ENCODE data around the gene AATF.

AATF gene

GRCh38 chr17:36979565-36979941, 30.8 kb downstream of the AATF start:
- no peak for DNase-seq (ENCODE audit: low spot score)

DNA sequence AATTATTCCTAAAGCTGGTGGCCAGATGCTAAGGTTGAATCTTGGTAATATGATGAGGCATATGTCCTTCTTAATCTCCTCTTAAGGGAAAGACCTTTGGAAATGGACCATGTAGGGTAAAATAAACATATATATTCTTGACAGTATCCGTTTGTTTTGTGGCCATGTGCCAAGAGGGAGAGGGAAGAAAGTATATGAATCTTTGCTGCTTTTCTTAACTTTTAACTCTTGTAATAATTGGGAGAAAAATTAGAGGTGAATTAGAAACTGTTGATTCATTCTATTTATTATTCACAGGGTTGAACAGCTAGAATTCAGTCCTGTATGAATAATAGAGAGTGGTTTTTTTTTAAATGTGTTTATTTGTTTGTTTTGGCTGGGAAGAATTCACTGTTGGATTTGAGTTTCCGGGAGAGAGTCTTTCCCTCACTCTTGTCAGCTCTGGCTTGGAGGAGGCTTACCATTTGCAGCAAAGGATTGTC, 31.6 kb downstream of the AATF start:
- no peak for DNase-seq (ENCODE audit: low spot score)

DNA sequence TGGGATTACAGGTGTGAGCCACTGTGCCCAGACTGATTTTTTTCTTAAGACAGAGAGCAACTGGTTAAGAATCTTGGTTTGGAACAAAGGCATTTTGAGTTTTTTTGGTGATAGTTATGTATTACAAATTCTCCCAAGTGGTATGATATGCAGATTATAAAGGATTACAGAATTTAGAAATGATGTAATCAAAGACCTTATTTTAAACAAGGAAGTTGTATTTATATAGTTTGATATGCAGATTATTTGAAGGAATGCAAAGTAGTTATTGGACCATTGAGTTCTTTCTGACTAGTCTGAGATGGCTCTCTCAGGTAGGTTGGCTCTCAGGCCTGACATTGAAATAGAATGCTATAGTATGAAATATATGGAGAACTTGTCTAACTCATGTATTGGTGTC, 34.9 kb downstream of the AATF start:
- DNase-seq (ENCODE audit: low spot score): no peak

DNA sequence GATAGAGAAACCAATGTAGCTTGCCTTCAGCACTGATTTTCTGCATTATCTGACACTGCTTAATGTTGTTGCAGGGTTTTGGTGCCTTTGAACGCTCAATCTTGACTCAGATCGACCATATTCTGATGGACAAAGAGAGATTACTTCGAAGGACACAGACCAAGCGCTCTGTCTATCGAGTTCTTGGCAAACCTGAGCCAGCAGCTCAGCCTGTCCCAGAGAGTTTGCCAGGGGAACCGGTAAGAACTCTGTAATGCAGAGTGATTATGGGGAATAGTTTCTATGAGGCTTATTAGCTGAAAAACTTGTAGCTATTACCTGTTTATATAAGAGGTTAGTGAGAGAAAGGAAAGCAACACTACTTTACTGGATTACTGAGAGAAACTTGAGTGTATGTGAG, 40.4 kb downstream of the AATF start:
- DNase-seq (ENCODE audit: low spot score): no peak

GRCh38 chr17:36992701-36993100, 43.9 kb downstream of the AATF start:
- no peak for DNase-seq (ENCODE audit: low spot score)

GRCh38 chr17:36993227-36993626, 44.5 kb downstream of the AATF start:
- DNase-seq (ENCODE audit: low spot score): no peak

GRCh38 chr17:36994438-36994837, 45.7 kb downstream of the AATF start:
- DNase-seq (ENCODE audit: low spot score): no peak

- no peak for DNase-seq (ENCODE audit: low spot score)
These were observed 50.7 kb downstream of the AATF start for GRCh38 chr17:36999471-36999870.

GRCh38 chr17:37016780-37017179, 68.0 kb downstream of the AATF start:
- no peak for DNase-seq (ENCODE audit: low spot score)

DNA sequence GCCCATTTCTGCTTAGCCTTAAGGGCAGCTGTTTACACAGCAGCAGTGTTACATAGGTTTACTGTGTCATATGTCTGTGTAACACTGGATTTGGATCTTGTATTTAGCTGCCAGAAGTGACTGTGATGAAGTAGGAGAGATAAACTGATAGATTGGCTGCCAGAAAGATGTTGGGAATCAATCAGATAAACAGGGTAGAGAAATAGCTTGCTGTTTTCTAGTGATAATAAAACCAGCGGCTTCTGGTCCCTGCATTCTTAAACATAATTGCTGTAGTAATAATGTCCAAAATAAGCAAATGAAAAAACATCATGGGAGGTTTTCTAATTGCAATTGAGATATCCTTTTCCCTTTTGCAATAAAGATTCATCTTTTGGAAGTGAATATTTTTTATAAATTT, 68.7 kb downstream of the AATF start:
- no peak for DNase-seq (ENCODE audit: low spot score)

DNA sequence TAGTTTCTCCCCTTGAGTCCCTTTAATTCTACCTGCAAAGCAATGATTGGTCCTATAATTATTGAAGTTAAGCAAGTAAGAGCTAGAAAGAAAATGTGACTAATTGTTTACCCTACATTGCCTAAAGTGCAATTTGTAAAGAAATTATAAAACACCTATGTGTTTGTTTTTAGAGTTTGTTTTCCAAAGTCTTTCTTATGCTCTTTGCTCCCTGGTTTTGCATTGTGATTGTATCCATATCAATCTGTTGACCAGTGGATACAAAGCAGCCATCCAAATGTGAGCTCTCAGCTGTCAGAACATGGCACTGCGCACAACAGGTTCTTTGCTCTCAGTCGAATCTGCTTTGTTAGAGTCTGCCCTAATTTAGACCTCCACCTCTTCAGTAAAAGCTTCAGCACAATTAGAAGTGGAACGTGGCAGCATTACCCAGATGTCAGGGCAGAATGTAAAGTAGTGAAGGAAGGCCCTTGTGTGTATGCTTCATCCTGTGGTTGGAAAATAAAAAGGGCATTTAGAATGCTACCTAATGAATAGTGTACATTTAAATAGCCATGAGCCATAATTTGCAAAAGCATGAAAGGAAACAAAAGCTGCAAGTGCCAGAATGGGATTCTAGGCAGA, 70.5 kb downstream of the AATF start:
- DNase-seq (ENCODE audit: low spot score): no peak

DNA sequence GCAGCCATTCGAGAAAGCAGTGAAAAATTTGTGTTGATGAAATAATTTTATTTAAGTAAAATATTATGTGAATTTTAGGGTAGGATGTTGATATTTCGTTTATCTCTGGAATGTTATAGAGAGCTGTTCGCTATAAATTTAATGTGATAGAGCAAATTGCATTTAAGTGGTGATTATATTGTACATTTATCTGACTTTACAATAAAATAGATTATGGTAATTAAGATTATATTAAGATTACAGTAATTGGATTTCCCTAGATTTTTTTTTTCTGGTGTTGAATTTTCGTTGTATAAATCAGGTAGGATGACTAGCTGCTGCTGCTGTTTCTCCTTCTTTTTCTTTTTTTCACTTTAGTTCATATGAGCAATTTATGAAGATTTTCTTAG, 71.0 kb downstream of the AATF start:
- no peak for DNase-seq (ENCODE audit: low spot score)

GRCh38 chr17:37024181-37024637, 75.5 kb downstream of the AATF start:
- no peak for DNase-seq (ENCODE audit: low spot score)

GRCh38 chr17:37025238-37025637, 76.5 kb downstream of the AATF start:
- no peak for DNase-seq (ENCODE audit: low spot score)

DNA sequence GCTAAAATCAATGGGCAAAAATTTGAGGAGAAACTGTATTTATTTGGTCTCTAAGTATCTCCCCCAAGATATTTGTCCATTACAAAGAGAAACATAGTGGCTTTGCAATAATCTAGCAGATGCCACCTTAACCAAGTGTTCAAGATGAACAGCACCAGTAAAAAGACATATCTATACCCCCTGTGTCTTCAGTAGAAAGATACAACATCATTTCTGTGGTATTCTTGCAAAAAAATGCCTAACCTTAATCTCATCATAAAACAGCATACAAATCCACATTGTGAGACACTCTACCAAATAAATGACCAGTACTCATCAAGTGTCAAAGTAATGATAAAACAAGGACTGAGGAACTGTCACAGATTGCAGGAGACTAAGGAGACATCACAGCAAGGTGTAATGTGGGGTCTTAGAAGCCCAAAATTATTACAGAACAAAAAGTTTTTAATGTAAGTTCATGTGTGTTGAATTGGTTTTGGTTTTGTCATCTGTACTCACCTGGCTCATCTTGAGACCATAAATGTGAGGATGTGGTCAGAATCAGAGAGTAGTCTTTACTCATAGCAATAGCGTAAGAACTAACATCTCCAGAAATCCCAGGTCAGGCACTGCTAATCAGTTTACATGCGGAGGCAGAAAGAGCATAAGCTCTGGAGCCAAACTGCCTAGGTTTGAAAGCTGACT, 77.2 kb downstream of the AATF start:
- peak; percentile 85 for DNase-seq (ENCODE audit: low spot score)

DNA sequence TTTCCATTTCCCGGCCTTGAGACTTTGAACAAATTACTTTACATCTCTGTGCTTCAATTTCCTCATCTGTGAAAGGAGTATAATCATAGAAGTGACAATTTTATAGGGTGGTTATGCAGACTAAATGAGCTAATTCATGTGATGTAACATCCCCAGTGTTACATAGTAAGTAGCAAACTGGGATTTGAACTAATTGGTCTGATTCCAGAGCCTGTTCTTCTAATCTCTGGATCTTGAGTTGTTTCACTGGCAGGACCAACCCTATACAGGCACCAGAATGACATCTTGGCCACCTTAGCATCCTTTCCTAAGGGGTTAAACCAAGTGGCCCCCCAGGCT, 77.7 kb downstream of the AATF start:
- no peak for DNase-seq (ENCODE audit: low spot score)

DNA sequence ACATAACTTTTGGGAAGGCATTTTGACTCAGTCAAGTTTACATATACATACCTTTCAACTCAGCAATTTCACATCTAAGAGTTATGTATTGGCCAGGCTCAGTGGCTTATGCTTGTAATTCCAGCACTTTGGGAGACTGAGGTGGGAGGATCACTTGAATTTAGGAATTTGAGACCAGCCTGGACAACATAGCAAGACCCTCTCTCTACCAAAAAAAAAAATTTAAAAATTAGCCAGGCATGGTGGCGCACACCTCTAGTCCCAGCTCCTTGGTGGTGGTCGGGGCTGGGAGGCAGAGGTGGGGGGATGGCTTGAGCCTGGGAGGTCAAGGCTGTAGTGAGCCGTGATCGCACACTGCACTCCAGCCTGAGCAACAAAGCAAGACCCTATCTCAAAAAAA, 79.3 kb downstream of the AATF start:
- DNase-seq (ENCODE audit: low spot score): no peak

DNA sequence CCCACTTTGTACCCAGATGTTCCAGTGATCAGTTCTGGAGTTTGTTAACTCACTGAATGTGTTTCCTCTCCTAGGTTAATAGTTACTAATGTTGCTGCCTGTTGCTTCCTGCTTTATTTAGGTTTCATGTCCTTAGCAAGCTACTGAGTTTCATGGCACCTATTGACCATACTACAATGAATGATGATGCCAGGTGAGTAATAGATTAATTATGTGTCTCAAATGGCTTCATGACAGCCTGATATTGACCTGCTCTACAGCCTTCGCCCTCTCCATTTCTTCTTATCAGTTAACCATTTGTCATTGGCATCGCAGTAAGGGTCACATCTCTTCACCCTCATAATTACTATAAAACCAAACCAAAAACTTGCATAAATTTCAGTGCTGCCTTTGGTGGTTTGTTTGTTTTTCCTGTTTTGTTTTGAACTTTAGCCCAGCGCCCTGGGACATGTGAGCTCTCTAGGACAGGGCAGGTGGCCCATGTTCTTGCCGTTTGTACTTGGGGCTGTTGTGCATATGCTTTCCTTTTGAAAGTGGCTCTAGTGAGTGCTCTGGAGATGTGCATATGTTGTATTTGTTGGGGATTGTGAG, 82.8 kb downstream of the AATF start:
- no peak for DNase-seq (ENCODE audit: low spot score)

DNA sequence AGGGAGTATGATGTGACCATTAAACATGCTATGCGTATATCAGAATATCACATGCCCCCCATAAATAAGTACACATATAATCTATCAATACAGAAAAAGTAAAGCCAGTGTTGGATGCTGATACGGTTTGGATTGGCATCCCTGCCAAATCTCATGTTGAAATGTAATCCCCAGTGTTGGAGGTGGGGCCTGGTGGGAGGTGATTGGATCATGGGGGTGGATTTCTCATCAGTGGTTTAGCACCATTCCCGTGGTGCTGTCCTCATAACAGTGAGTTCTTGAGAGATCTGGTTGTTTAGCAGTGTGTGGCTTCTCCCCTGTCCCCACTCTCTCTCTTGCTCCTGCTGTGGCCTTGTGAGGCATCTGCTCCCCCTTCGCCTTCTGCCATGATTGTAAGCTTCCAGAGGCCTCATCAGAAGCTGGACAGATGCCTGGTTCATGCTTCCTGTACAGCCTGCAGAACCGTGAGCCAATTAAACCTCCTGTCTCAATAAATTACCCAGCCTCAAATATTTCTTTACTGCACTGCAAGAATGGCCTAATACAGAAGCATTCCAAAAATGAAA, 88.9 kb downstream of the AATF start:
- DNase-seq (ENCODE audit: low spot score): no peak

DNA sequence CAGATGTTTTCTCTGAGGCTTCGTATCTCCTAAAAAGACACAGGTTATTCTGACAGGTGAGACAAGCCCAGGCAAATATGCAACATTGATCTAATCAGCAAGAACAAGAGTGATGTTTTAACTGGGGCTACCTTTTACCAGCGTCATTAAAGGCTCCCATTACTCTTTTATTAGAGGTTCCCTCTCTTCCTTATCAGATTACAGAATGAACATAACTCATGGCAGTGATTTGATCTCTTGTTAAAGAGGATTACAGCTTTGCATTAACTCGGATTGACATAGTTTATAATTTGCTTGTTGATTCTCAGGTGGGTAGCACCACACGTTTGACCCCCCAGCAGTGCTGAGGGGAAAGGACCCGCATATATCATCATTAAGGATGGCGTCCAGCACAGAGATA, 90.5 kb downstream of the AATF start:
- DNase-seq (ENCODE audit: low spot score): no peak

- no peak for DNase-seq (ENCODE audit: low spot score)
These were observed 93.2 kb downstream of the AATF start for GRCh38 chr17:37041932-37042331.

DNA sequence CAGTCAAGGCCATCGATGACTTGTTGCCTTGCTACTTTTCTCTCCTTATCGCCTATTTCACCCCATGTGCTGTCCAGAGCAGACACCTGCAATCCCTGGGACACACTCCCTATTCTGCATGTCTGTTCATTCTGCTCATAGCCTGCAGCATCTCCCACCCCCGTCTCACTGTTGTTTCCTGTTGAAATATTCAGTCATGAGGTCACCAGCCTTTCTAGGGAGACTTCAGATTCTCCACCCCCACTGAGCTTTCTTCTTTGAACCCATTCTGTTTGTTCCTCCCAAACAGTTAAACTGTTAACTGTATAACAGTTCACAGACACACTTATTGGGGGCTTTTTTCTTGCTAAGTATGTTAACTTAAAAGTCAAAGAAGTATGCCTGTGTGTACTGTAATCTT, 94.4 kb downstream of the AATF start:
- DNase-seq (ENCODE audit: low spot score): no peak

DNA sequence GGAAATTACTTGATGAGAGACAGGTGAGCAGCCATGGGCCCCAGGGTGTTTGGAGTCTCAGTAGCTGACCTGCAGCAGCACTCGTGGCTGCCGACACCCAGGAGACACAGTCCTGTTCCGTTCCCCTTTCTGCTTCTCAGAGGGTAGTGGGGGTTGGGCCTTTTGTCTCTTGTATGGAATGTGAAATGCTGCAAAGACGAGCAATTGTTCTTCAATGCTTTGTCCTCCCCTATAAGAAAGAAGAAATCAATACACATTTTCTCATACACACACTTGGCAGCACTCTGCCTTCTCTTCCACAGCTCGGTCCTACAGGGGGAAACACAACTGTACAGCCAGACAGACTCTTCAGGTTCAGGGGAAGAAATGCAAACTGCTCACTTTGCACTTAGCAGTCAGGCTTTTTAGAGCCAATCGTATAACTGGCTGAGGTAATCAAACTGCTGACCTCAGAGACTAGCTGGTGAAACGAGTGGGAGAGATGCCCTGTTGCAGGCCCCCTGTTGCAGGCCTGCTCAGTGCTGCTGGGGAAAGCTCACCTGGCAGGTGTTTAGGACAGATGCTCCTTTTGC, 96.7 kb downstream of the AATF start:
- no peak for DNase-seq (ENCODE audit: low spot score)

Data from activated CD4-positive, alpha-beta T cell treated with anti-CD3 and anti-CD28 coated beads, Interleukin-2, Interleukin-4, amounts not matched to agents 100 ng/mL and 50 ng/mL, durations not matched to agents 16 hours and 8 hours (primary cell).